Pulmonary artery endothelial cell (primary cell): ENCODE measurements around the gene CDH4. TPM values are rescaled to one million over a fixed set of nuclear protein-coding genes. Genes with fewer than 3 reads are reported as not detected.

Experiments used
- DNase-seq: peaks from one replicate; pipeline ENCODE4 v3.0.0-alpha.2; 2011; ENCODE audit warnings: low read depth, low spot score
- total RNA-seq: library from RNA; depleted of rRNA; stranded (reverse); fragments of >200 nt; gene quantifications from 2 replicates; pipeline ENCODE4 v1.2.3, GENCODE V29; 2014

The CDH4 gene
- total RNA-seq, 1 donor from 2014 or later = 7.5 TPM

DNA sequence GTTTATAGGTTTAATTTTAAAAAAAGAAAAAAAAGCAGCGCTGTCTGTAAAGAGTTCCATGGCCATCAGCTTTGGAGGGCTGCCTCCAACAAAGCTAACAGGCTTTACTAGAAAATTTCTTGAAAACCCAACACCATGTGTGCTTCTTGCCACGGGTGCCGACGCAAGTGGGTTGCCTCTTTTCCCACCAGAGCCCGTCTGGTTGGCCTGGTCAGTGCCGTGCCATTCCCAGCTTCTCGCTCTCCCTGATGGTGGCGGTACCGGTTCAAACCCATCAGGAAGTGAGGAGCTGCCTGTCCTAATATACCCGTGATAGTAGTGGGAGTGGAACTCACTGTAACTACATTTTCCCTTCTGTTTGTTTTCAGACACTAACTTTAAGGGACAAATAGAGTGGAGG lies 73.7 kb downstream of the CDH4 start:
- DNase-seq = no peak

DNA sequence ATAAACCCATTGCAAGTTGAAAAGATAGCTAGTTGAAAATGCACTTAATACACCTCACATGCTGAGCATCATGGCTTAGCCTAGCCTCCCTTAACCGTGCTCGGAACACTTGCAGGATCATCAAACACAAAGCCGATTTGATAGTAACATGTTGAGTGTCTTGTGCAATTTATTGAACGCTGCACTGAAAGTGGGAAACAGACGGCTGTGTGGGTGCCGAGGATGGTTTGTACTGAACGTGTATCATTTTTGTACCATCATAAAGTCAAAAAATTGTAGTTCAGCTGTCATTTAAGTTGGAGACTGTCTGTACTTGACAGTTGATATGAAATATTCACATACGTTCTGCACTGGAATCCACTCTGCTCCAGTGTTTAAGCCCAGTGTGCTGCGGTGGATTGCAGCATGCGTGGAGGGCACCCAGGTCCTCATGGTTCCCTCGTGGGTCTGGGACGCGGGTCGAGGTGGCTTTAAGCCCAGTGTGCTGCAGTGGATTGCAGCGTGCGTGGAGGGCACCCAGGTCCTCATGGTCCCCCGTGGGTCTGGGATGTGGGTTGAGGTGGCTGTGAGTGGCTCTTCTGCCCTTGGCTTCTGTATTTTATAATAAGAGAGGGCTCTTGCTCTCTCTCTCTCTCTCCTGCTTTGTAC lies 77.0 kb downstream of the CDH4 start:
- peak; percentile 47 for DNase-seq

DNA sequence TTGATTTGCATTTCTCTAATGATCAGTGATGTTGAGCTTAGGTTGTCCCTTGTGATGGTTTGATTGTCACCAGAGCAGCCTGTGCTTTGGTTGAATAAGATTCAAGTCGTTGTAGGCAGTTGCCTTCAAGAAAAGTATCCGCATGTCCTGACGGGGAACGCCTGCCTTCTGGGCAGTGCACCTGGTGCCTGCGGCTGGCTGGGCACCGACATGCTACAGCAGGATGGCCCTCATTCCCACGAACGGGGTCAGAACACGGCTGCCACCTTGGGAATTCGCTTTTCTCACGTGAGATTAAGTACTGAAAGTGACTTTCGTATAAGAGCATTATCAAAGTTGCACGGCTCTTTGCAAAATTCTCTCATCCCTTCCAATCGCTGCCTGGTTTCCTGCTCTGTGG lies 78.4 kb downstream of the CDH4 start:
- DNase-seq = no peak

DNA sequence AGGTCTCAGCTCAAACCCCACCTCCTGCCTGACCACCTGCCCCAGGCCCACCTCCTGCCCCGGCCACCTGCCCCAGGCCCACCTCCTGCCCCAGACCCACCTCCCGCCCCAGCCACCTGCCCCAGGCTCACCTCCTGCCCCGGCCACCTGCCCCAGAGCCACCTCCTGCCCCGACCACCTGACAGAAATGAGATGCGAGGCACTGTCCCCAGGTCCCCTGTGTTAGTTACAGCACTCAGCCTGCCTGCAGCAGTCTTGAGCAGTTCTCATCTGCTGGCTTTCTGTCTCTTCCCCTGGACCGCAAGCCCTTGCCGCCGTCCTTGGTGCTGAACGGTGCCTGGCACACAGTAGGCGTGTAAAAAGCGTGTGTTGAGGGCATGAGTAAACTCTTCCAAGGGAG lies 79.5 kb downstream of the CDH4 start:
- DNase-seq = no peak

DNA sequence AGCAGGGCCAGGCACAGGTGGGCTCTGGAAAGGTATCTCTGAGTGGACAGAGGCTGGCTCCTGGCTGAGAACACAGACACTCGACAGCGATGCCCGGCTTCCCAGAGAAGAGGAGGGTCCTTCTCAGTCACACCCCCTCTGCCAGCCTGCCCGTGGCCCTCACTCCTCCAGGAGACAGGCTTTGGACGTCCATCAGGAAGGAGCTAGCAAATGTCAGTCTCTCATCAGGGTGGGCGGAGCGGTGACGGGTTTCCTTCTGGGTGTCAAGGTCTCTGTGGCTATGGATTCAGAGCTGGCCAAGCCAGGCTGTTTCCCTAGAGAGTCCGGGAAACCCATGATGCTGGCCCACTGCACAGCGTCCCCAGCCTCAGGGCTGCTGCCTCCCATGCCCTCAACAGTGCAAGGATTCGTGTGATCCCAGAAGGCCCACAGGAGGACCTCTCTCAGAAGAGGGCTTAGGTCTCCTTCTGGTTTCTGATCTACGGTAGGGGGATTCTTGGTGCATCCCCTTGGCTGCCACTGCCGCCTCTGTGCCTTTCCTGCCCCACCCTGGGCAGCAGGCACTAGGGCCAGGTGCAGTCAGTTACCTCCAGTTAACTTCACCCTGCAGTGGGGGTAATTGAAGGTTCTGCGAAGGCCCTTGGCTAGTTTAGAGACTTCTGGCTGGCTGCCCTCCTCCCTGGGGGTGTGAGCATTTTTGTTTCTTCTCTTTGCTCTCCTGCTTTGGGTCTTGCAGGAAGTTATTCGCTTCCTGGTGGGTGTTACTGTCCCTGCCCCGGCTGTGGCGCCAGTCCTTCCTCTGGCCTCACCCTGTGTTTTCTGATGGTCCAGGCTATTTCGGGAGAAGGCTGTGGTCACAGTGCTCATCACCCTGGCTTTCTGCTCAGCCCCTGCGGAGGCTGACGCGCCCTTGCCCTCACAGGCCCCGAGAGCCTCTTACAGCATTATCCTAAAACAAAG lies 80.2 kb downstream of the CDH4 start:
- no peak for DNase-seq

DNA sequence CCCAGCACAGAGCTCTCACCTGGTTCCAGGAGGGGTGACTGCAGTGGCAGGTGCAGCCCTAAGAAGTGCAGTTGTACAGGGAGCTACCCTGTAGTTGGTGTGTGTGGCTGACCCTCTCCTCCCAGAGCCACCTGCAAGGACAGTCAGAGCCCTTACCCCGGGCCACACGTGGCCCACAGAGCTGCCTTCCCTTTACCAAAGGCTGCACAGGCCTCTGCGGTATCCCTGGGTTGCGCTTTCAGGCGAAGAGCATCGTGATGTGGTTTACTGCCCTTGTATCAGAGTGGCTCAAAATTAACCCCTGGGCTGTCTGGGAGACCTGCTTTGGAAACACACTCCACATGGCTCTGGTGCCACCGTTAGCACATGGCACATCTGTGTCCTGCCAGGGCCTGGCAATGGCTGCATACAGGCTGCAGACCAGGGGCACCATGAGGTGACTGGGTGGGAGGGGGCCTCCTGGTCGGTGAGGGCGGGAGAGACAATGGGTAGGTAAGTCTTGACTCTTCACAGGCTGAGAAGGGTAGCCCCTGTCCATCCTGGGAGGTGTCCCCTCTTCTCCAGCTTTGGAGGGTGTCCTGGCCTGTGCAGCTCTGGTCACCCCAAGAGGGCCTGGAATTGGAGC lies 81.5 kb downstream of the CDH4 start:
- no peak for DNase-seq

DNA sequence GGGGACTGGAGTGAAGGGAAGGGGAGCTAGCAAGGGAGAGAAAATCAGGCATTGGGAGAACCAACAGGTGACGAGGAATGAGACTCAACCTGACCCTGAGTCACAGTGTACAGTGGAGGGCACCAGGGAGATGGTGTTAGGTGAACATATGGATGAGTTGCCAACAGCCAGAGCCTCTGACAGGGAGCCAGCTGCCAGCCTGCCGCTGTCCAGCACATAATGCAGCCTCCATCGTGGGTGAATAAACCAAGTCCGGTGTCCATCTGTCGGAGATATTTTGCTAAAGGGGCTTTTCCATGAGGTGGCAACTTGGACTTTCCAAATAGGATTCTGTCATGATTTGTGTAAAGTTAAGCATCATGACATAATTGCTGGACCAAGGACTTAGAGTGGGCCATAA lies 88.1 kb downstream of the CDH4 start:
- no peak for DNase-seq

DNA sequence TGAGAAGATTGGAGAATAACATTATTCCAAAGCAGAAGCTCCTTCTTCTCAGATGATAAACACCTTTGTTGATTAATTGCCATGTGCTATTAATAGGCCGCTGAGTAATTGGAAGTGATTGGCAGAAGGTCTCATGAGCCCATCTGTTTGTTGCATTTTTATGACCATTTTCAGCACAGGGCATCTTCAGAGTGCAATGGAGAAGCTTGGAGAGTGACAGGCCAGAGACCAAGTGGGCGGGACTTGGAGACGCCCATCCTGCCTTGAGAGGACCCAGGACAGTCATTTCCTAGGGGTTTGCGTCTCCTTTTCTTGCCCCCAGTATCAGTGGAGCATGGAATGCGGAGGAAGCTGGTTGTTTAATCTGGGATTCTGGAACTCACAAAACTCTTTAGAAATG lies 89.5 kb downstream of the CDH4 start:
- no peak for DNase-seq

DNA sequence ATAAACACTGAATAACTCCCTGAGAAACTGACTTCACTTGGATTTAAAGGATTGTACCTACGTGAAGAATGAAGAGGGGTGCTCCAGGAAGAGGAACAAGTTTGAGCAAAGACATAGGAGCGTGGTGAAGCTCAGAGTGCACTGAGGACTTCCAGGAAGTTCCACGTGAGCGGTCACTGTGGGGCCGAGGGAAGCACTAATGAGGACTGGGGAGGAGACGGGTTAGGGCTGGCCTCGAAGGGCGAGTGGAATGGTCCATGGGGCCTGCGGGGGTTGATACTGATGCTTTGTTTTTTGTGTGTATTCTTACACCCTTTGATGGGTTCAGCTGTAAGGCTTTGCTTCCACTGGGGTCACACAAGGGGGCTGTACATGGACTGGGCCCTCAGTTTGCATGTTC lies 91.9 kb downstream of the CDH4 start:
- no peak for DNase-seq

DNA sequence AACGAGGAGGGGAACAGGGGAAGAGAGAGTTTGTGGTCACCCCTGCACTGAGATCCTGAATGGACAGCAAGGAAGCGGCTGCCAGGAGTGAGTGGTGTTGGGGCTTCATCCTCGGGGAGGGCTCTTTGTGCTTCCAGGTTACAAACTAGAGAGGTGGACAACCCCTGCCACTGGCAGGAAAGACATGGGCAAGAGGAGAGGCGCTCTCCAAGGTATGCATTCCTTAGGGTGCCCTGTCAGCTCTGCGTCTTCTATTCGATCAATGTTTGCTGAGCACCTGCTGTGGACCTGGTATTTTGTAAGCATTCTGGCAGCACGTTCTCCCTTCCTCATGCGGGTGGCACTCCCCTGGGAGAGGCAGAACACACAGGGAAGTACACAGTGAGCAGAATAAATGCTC lies 93.6 kb downstream of the CDH4 start:
- no peak for DNase-seq

DNA sequence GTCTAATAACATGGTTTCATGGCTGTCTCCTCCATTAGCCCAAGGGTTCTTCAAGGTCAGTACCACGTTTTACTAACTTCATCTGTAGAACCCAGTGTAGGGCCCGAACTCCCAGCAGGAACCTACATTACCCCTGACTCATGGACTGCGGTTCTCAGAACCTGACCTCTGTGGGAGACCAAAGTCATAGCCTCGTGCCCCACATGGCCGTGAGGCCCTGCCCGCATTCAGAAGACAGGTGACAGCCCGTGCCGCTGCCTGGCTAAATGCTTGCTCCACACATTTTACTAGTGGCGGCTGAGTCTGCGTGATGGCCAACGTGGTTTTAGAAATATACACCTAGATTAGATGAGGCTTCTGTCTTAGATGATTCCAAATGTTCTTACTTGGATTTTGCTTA lies 94.9 kb downstream of the CDH4 start:
- DNase-seq = no peak

DNA sequence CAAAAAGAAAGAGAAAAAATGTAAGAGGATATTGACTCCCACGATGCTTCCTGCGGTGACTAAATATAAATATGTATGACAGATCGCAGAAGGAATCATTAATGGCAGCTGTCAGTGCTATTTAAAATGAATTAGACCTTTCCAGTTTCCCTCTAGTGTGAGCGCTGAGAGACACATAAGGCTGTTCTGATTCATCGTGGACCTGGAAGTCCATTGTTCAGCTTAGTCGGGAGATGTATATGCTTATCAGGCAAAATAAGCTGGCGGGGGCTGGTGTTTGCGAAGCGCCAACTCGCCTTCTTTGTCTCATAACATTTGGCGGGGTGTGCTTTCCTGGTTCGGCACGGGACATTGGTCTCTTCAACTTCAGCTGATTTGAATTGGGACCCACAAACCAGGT lies 95.4 kb downstream of the CDH4 start:
- DNase-seq = no peak

DNA sequence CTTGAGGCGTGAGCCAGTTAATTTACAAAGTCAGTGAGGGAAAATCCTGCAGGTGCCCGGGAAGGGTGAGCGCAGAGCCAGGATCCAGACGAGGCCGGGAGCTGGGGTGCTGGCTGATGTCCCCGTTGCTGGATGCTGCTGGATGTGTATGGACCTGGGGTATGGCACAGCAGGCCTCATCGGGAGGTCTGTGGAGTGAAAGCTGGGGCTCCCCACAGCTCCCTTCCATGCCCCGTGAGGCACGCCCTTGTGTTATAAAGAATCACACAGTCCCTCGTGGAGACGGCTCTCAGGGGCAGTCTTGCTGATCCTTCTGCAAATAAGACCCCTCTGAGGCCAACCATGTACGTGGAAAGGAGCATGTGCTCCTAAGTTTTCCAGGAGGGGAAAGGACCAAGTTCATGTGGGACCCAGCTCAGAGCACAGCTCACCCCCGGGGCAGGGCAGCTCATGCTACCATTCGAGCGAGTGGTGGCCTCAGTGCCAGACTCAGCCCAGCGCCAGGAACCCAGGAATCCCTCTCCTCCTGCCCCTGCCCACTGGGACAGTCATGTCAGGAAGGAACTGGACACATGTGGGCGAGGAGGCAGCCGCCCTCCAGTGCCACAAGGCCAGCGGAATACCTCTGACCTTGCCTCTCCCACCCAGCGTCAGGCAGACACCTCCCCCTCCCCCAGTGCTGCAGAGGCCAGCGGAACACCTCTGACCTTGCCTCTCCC lies 97.5 kb downstream of the CDH4 start:
- no peak for DNase-seq

DNA sequence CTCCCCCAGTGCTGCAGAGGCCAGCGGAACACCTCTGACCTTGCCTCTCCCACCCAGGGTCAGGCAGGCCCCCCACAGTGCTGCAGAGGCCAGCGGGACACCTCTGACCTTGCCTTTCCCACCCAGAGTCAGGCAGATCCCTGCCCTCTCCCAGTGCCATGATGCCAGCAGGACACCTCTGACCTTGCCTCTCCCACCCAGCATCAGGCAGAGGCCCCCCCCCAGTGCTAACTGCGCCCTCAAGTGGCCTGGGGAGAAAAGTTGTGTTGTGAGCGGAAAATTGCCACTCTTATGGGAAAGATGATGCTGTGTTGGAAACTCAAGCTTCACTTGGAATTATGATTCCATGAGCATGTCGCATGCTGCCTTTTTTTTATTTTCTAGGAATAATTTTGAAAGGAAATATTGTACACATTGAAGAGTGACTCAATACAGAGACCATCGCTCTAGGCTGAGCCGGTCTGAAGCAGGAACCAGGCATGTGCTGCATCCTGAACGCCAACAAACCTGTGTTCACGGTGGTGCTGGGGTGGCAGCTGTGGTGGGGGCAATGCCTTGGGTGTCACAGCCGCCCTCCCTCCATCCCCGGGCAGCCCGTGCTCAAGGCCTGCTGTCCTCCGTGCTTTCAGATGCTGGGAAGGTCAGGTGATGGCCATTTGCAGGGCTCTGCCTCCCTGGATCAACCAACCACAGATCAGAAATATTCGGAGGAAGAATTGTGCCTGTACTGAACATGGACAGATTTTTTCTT lies 98.6 kb downstream of the CDH4 start:
- DNase-seq = no peak

DNA sequence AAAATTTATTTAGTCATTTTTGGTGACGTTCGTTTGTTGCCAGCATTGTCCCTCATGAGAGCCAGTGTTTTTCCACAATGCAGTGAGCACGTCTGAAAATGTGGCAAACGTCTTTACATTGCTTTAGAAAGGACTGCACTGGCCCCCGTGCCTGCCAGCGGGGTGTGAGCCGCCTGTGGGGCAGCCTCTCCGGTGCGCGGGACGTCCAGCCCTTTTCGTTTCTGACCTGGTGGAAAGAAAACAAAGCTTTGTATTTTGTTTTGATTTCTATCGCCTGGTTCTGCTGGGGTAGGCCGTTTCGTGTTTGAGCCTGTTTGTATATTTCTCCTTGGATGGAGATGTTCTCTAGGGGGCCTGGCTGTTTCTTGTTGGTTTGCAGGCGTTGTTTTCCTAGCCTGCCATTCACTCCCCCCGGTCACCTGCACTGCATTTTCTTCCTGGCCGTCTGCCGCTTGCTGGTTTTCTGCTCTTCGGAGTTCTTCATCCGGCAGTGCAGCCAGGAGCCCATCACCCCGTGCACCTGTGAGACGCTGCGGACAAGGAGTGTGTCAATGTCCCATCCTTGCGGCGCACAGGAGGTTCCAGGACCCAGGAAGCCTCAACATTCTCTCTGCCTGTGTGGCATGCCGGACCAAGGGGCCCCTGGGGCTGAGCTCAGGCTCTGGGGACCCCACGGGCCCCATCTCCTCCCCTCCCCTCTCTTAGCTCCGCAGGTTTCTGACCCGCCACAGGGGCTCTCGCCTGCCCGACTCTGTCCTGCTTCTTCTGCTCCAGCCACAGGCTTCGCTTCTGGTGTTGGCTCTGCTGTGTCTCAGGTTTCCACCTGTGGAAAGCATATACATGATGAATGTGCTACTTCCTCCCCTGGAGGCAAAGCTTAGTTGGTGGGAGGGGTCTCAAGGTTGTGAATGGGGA lies 100.5 kb downstream of the CDH4 start:
- DNase-seq = no peak

DNA sequence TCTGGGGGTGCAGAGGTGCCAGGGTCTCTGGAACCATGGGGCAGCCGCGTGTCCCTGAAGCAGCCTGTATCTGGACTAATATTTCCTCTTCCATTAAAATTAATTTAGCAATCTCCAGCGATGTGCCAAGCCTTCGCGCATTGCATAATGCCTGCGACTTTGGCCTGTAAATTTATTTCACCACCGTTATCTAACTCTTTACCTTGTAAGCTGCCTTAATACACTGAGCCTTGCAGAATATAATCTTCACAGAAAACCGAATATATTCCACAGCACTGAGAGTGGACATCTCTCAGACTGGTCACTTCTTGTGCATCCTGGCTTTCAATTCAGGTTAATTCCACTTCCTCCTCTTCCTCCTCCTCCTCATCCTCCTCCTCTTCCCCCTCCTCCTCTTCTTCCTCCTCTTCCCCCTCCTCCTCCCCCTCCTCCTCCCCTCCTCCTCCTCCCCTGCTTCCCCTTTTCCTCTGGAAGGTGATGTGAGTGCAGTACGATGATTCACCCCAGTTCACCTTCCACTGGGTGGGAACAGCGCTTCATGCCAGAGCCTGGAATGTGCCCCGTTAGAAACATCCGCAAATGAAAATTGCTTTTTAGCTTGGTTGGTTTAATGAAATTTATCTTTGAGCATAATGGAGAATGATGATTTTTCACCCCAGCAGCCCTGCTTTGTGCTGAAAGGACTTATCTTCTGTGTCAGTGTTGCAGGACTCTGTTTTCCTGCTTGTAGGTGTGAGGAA lies 101.4 kb downstream of the CDH4 start:
- DNase-seq = no peak

DNA sequence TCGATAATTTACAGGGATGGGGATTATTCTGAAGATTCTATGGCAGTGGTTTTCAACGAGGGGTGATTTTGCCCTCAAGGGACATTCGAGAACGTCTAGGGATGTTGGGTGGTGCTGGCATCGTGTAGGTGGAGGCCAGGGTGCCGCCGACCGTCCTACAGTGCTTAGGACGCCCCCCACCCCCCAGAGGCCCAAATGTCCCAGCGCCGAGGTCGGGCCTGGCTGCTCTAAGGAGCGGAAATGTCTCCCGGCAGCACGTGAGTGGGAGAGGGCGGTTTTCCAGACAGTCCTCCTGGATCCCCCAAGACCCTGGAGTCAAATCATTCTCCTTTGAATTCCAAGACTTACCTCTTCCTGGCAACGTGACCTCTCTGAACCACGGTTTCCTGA lies 101.9 kb downstream of the CDH4 start:
- no peak for DNase-seq

DNA sequence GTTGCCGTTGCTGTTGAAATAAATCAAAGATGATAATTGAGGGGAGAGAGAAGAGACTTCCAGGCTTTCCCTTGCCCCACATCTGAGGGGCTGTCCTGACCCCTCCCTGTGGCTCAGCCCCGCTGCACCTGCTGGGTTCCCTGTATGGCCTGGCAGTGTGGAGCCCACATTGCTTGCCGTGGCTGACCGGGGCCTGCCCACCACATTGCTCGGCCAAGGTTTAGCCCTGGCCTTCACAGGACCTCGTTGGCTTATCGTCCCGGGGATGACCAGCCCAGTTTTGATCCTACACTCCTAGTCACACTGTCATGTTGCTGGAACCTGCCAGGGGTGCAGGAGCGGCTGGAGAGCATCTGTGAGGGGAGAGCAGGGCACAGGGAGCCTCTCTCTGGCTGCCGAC lies 102.4 kb downstream of the CDH4 start:
- no peak for DNase-seq

DNA sequence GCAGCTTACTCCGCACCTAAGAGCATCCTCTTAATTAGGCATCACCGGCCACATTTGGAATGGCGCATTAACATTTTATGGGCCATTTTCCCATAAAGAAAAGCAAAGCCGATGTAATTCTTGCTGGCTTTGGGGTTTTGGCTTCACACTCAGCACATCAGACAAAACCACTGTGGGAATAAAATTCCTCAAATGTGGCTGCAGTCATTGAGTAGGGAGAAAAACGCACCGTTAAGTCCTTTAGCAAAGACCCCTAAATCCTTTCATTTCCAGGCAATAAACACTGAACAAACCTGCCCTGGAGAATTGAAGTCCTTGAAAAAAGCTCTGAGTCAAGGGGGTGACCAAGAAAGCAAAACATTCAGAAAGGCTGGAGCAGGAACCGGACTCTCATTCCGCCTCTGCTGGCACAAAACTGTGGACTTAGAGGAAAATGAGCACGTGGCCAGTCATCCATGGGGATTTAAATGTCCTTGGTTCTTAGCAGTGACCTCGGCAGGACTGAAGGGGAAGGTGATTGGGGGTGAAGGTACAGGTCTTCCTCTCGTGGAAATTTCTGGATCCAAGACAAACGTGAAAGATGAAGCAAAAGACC lies 102.9 kb downstream of the CDH4 start:
- DNase-seq = no peak
